Breast epithelium (tissue), 3 donors: ENCODE data around the gene CACNA1H.
"Not testable (repeated sequence)": the region's sequence is repeated elsewhere in the genome, so short reads cannot be mapped to it uniquely, and the experiment has no call there.

Source experiments
- POLR2A ChIP-seq: fragments of 450-650 bp; IDR thresholded peaks from one replicate; pipeline ENCODE4 v1.6.1; 2016; ENCODE audit warnings: antibody characterized with exemption, mild to moderate bottlenecking, moderate library complexity
- POLR2AphosphoS5 ChIP-seq, 3 donors: sonication (generic); formaldehyde crosslinking; IDR thresholded peaks; one replicate each; pipeline ENCODE4 v1.6.1; 2017; ENCODE audit warnings: antibody characterized with exemption in 3 of 3
- TF ChIP-seq, protein P1 (sequence below), 3 donors: fragments of 450-650 bp; IDR thresholded peaks; one replicate each; pipeline ENCODE4 v1.5.1; 2016 to 2017; ENCODE audit warnings: antibody characterized with exemption in 3 of 3, mild to moderate bottlenecking in 3 of 3, moderate library complexity in 3 of 3

DNA sequence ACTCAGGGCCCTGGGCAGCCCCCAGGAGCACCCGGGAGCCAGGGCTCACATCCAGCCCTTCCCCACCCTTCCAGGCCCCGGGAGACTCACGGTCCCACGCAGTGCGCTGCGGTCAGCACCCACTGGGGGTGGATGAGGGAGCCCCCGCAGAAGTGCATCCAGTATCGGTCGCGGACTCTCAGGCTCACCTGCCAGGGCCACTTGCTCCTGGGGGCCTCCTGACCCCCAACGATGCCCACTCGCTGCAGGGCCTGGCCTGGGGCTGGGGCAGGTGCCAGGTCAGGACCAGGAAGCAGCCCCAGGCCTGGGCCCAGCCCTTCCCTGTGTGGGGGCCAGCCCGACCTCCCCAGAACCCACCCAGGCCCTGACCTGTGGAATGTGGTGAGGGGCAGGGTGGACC lies 76.6 kb downstream of the CACNA1H start:
- TF ChIP-seq, protein P1, sequence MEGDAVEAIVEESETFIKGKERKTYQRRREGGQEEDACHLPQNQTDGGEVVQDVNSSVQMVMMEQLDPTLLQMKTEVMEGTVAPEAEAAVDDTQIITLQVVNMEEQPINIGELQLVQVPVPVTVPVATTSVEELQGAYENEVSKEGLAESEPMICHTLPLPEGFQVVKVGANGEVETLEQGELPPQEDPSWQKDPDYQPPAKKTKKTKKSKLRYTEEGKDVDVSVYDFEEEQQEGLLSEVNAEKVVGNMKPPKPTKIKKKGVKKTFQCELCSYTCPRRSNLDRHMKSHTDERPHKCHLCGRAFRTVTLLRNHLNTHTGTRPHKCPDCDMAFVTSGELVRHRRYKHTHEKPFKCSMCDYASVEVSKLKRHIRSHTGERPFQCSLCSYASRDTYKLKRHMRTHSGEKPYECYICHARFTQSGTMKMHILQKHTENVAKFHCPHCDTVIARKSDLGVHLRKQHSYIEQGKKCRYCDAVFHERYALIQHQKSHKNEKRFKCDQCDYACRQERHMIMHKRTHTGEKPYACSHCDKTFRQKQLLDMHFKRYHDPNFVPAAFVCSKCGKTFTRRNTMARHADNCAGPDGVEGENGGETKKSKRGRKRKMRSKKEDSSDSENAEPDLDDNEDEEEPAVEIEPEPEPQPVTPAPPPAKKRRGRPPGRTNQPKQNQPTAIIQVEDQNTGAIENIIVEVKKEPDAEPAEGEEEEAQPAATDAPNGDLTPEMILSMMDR (IDR thresholded peaks at IDR 0.05), result not testable (repeated sequence)
- not testable (repeated sequence) for TF ChIP-seq POLR2A; POLR2AphosphoS5 (IDR thresholded peaks at IDR 0.05)
